C4-2B (cell line): ENCODE data around the gene AIRE.

Source experiments
- ZFX ChIP-seq: fragments of 450-650 bp; IDR thresholded peaks from 2 replicates; pipeline ENCODE4 v1.6.1; 2017
- TF ChIP-seq, protein P1 (sequence below): fragments of 450-650 bp; conservative IDR thresholded peaks from 2 replicates; pipeline ENCODE4 v1.5.1; 2017; ENCODE audit warnings: mild to moderate bottlenecking

- no peak for TF ChIP-seq ZFX
- TF ChIP-seq, protein P1, sequence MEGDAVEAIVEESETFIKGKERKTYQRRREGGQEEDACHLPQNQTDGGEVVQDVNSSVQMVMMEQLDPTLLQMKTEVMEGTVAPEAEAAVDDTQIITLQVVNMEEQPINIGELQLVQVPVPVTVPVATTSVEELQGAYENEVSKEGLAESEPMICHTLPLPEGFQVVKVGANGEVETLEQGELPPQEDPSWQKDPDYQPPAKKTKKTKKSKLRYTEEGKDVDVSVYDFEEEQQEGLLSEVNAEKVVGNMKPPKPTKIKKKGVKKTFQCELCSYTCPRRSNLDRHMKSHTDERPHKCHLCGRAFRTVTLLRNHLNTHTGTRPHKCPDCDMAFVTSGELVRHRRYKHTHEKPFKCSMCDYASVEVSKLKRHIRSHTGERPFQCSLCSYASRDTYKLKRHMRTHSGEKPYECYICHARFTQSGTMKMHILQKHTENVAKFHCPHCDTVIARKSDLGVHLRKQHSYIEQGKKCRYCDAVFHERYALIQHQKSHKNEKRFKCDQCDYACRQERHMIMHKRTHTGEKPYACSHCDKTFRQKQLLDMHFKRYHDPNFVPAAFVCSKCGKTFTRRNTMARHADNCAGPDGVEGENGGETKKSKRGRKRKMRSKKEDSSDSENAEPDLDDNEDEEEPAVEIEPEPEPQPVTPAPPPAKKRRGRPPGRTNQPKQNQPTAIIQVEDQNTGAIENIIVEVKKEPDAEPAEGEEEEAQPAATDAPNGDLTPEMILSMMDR, result no peak
Observed at GRCh38 chr21:44312089-44312488, 26.4 kb downstream of the AIRE start.
